ENCODE data around the gene FAM3A.

- no peak for TF ChIP-seq POLR2A (IDR thresholded peaks at IDR 0.05)
- no peak for TF ChIP-seq CTCF (IDR thresholded peaks at IDR 0.05)
These were observed 47.8 kb downstream of the FAM3A start for GRCh38 chrX:154468217-154468616.

Measured in esophagus squamous epithelium (tissue), 4 donors.